ENCODE data around the gene RBM12.

DNA sequence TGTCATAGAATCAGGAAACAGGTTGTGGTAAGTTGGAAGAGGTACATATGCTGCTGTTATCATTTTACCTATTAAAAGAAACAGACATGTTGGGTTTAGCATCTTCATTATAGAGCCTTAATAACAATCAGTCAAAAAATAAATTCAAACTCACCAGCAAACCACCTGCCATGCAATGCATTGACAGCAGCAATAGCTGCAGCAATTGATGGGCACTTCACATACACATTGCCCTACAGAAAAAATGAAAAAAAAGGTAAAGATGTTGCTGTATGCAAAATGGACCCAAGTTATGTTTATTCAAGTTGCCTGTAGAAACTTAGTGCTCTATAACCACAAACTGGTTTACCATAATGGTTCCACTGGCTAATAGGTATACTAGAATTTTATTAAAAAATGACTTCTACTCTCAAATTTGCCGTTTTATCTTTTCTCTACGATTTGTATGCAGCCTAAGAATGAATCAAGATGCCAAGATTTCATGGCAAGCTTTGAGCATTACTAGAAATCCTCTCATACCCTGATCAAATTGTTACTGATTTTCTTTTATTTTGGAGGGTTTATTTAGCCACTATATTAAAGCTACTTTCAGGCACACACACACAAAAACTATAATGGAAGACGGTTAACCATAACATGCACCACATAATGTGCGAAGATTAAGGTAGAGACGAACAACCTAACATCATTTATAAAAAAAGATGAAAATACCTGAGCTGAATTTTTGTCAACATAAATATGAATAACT is 40.0 kb upstream of the RBM12 start:
- no peak for TF ChIP-seq POLR2AphosphoS5 (IDR thresholded peaks at IDR 0.05; ENCODE audit: low read depth, low read length)
- no peak for TF ChIP-seq GTF2F1 (IDR thresholded peaks at IDR 0.05; ENCODE audit: borderline replicate concordance, low read depth, low read length)
- no peak for TF ChIP-seq CHD2 (IDR thresholded peaks at IDR 0.05; ENCODE audit: low read length)
- TF ChIP-seq, protein P1, sequence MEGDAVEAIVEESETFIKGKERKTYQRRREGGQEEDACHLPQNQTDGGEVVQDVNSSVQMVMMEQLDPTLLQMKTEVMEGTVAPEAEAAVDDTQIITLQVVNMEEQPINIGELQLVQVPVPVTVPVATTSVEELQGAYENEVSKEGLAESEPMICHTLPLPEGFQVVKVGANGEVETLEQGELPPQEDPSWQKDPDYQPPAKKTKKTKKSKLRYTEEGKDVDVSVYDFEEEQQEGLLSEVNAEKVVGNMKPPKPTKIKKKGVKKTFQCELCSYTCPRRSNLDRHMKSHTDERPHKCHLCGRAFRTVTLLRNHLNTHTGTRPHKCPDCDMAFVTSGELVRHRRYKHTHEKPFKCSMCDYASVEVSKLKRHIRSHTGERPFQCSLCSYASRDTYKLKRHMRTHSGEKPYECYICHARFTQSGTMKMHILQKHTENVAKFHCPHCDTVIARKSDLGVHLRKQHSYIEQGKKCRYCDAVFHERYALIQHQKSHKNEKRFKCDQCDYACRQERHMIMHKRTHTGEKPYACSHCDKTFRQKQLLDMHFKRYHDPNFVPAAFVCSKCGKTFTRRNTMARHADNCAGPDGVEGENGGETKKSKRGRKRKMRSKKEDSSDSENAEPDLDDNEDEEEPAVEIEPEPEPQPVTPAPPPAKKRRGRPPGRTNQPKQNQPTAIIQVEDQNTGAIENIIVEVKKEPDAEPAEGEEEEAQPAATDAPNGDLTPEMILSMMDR (IDR thresholded peaks at IDR 0.05; ENCODE audit: control extremely low read depth in 1 of 3, insufficient read depth in 1 of 3, low read depth in 1 of 3, low read length in 3 of 3): no peak
- no peak for TF ChIP-seq EP300 (IDR thresholded peaks at IDR 0.05; ENCODE audit: borderline replicate concordance in 1 of 2, low read depth in 2 of 2, low read length in 2 of 2)
- TF ChIP-seq, protein P2, sequence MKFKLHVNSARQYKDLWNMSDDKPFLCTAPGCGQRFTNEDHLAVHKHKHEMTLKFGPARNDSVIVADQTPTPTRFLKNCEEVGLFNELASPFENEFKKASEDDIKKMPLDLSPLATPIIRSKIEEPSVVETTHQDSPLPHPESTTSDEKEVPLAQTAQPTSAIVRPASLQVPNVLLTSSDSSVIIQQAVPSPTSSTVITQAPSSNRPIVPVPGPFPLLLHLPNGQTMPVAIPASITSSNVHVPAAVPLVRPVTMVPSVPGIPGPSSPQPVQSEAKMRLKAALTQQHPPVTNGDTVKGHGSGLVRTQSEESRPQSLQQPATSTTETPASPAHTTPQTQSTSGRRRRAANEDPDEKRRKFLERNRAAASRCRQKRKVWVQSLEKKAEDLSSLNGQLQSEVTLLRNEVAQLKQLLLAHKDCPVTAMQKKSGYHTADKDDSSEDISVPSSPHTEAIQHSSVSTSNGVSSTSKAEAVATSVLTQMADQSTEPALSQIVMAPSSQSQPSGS (IDR thresholded peaks at IDR 0.05; ENCODE audit: low read length): no peak
- TF ChIP-seq GABPA (IDR thresholded peaks at IDR 0.05; ENCODE audit: borderline replicate concordance, insufficient read depth, low read length): no peak
- no peak for TF ChIP-seq POLR2A (IDR thresholded peaks at IDR 0.05; ENCODE audit: control extremely low read depth in 1 of 2, low read depth in 2 of 2, low read length in 2 of 2)
- TF ChIP-seq BACH1 (IDR thresholded peaks at IDR 0.05; ENCODE audit: low read length): no peak
- TF ChIP-seq YY1 (IDR thresholded peaks at IDR 0.05; ENCODE audit: low read depth, low read length): no peak
- TF ChIP-seq HDAC2 (IDR thresholded peaks at IDR 0.05; ENCODE audit: borderline replicate concordance in 1 of 2, low read depth in 2 of 2, low read length in 2 of 2): no peak
- no peak for TF ChIP-seq BCL11A (IDR thresholded peaks at IDR 0.05; ENCODE audit: low read depth in 2 of 2, low read length in 2 of 2)
- TF ChIP-seq RXRA (IDR thresholded peaks at IDR 0.05; ENCODE audit: insufficient read depth, low read depth, low read length): no peak
